Lower leg skin (tissue), 4 donors: ENCODE data around the gene TP53RK. TPM values are rescaled to one million over a fixed set of nuclear protein-coding genes. Genes with fewer than 3 reads are reported as not detected.

Experiments
- DNase-seq, 2 donors: peaks; one replicate each; pipeline ENCODE4 v3.0.0-alpha.2; 2019; ENCODE audit warnings: low spot score in 2 of 2
- H3K4me3 ChIP-seq: fragments of 200-600 bp; sonication (generic); 2 replicates; pipeline ENCODE4 v1.5.1; 2017; ENCODE audit warnings: mild to moderate bottlenecking, low read depth; ENCODE audit not compliant: poor library complexity, severe bottlenecking
- POLR2A ChIP-seq, 2 donors: fragments of 450-650 bp; IDR thresholded peaks; one replicate each; pipeline ENCODE4 v1.6.1; 2016 to 2017; ENCODE audit warnings: antibody characterized with exemption in 2 of 2, mild to moderate bottlenecking in 1 of 2, moderate library complexity in 1 of 2
- WGBS, 2 donors: methylation state at CpG; one replicate each; pipeline ENCODE4 v1.1.5; 2018; 5-methylcytosine and 5-hydroxymethylcytosine counted together
- intact Hi-C: fragments of 100-400 bp; cut with DNase I; formaldehyde crosslinking; loops from one replicate; pipeline ENCODE4 v1.15.0; 2023; ENCODE audit warnings: low total_unique reads
- total RNA-seq, 4 donors: library from RNA; depleted of rRNA; stranded (reverse); fragments of >200 nt; gene quantifications; one replicate each; pipeline ENCODE4 v1.1.0, GENCODE V29; 2016
- TF ChIP-seq, protein P1 (sequence below), 3 donors: fragments of 450-650 bp; IDR thresholded peaks; one replicate each; pipeline ENCODE4 v1.5.1; 2016; ENCODE audit warnings: antibody characterized with exemption in 3 of 3, mild to moderate bottlenecking in 3 of 3, moderate library complexity in 2 of 3

The TP53RK gene
- total RNA-seq, 4 donors from 2014 or later: 19.5 to 28.6 (median 24.0) TPM

DNA sequence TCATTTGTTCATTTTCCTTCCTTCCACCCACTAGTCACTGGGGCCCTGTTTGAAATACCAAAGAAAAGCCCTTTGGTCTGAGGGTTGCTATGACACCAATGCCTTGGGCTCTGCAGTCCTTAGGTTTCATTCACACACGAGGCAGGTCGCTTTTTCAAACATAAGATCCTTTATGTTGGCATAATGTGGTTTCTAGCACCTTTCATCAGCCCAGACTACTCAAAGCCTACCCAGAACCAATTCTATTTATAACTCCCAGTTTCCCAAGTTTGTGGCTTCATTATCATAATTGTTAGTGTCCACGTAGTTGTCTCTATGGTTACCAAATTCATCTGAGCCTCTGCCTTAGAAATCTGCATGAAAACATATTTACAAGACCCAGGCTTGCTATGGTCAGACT lies 6.6 kb upstream of the TP53RK start:
- H3K4me3 ChIP-seq: no peak overlapping the region
- TF ChIP-seq, protein P1, sequence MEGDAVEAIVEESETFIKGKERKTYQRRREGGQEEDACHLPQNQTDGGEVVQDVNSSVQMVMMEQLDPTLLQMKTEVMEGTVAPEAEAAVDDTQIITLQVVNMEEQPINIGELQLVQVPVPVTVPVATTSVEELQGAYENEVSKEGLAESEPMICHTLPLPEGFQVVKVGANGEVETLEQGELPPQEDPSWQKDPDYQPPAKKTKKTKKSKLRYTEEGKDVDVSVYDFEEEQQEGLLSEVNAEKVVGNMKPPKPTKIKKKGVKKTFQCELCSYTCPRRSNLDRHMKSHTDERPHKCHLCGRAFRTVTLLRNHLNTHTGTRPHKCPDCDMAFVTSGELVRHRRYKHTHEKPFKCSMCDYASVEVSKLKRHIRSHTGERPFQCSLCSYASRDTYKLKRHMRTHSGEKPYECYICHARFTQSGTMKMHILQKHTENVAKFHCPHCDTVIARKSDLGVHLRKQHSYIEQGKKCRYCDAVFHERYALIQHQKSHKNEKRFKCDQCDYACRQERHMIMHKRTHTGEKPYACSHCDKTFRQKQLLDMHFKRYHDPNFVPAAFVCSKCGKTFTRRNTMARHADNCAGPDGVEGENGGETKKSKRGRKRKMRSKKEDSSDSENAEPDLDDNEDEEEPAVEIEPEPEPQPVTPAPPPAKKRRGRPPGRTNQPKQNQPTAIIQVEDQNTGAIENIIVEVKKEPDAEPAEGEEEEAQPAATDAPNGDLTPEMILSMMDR (IDR thresholded peaks at IDR 0.05): no peak
- TF ChIP-seq POLR2A (IDR thresholded peaks at IDR 0.05): no peak
- WGBS, 2 donors: 36 to 38% methylated on average over 3 of the region's 3 CpGs
- no peak for DNase-seq
- intact Hi-C loops: no loop called here

DNA sequence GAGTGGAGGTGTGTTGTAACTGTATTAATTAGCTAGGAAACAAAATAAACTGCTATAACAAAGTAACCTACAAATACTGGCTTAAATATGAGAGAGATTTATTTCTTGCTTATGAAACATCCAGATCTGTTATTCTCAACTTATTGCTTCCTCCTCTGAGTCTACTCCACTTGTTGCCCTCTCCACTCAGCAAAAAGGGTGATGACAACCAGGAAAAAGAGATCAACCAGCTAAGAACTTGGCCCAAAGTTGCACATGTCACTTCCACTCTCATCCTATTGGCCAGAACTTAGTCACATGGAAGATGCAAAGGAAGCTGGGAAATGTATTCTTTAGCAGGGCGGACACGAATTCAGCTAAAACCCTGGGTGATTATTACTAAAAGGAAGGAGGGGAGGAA lies 5.2 kb upstream of the TP53RK start:
- 54 to 57% methylated on average over 2 of the region's 2 CpGs for WGBS, 2 donors
- intact Hi-C loops: no loop called here
- no peak overlapping the region for H3K4me3 ChIP-seq
- no peak for DNase-seq
- TF ChIP-seq, protein P1 (IDR thresholded peaks at IDR 0.05): no peak
- no peak for TF ChIP-seq POLR2A (IDR thresholded peaks at IDR 0.05)

DNA sequence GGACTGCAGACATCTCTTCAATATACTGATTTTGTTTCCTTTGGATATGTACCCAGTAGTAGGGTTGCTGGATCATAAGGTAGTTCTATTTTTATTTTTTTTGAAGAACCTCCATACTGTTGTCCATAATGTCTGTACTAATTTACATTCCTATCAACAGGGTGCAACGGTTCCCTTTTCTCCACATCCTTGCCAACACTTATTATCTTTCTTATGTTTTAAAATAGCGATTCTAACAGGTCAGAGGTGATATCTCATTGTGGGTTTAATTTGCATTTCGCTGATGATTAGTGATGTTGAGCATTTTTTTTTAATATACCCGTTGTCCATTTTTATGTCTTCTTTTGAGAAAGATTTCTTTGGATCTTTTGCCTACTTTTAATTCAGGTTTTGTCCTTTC lies 2.0 kb upstream of the TP53RK start:
- DNase-seq: no peak
- TF ChIP-seq POLR2A (IDR thresholded peaks at IDR 0.05): no peak
- TF ChIP-seq, protein P1 (IDR thresholded peaks at IDR 0.05): no peak
- intact Hi-C loops: no loop called here
- H3K4me3 ChIP-seq: no peak overlapping the region
- 81 to 83% methylated on average over 4 of the region's 4 CpGs for WGBS, 2 donors

DNA sequence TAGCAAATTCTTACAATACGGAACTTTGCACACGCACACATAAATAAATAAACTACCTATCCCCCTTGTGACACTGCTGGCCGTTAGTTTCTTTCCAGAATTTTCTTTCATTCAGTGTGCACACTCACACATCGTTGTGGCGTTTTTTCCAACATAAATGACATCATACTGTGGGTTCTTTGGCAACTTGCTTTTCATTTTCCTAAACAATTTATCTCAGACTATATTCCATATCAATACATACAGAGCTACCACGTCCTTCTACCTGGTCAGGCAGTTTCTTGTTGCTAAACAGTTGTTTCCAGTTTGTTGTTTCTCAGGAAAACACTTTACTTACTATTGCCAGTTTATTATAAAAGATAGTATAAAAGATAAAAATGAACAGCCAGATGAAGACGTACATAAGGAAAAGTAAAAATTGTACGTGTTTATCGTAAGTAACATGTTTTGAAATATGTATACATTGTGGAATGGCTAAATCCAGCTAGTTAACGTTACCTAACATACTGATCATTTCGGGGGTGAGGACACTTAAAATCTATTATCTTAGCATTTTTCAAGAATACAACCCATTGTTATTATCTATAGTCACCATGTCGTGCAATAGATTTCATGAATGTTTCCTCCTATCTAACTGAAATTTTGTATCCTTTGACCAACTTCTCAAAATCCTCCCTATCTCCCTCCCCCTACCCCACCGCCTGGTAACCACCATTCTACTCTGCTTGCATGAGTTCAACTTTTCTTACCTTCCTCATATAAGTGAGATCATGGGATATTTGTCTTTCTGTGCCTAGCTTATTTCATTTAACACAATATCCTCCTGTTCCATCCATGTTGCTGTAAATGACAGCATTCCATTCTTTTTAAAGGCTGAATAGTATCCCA lies 1.2 kb upstream of the TP53RK start:
- H3K4me3 ChIP-seq: no peak overlapping the region
- TF ChIP-seq, protein P1 (IDR thresholded peaks at IDR 0.05): no peak
- TF ChIP-seq POLR2A (IDR thresholded peaks at IDR 0.05): no peak
- DNase-seq: peak in 1 of 2 donors; percentile 7
- 53 to 61% methylated on average over 13 of the region's 13 CpGs for WGBS, 2 donors
- intact Hi-C loops: no loop called here

- TF ChIP-seq, protein P1 (IDR thresholded peaks at IDR 0.05): no peak
- TF ChIP-seq POLR2A (IDR thresholded peaks at IDR 0.05): no peak
- 0 to 1% methylated on average over 12 of the region's 12 CpGs for WGBS, 2 donors
- H3K4me3 ChIP-seq: no peak overlapping the region
- intact Hi-C loops: no loop called here
- DNase-seq: no peak
These were observed 476 bp upstream of the TP53RK start for GRCh38 chr20:46689754-46690085.
